Epidermal melanocyte (primary cell): ENCODE results near the gene PMCH.
"Not testable (repeated sequence)": the region's sequence is repeated elsewhere in the genome, so short reads cannot be mapped to it uniquely, and the experiment has no call there.

Source experiments
- DNase-seq: peaks from one replicate; pipeline ENCODE4 v3.0.0; 2011; ENCODE audit warnings: low spot score; ENCODE audit not compliant: insufficient read length

Gene PMCH, protein sequence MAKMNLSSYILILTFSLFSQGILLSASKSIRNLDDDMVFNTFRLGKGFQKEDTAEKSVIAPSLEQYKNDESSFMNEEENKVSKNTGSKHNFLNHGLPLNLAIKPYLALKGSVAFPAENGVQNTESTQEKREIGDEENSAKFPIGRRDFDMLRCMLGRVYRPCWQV

DNA sequence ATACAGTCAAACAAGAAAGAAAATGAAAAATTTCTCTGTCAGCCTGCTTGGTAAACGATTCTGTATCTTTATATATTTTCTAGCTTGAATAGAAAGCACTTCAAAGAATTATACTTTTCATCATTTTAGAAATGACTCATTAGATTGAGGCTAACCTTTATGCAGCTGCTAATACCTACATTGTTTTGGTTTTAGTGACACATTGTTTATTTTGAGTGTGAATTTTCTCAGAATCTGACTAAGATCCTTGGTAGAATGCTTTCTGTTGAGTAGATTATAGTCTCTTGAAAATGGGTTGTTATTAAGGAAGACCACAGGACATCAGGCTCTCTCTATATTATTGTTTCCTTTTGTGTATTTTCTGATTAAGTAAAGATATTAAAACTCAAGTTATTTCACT is at the start of gene PMCH:
TSS of gene PMCH (minus strand) at position 45 of the 400 bp plus-strand sequence. CDS start 63 bp downstream, outside the sequence.
- DNase-seq, result no peak

DNA sequence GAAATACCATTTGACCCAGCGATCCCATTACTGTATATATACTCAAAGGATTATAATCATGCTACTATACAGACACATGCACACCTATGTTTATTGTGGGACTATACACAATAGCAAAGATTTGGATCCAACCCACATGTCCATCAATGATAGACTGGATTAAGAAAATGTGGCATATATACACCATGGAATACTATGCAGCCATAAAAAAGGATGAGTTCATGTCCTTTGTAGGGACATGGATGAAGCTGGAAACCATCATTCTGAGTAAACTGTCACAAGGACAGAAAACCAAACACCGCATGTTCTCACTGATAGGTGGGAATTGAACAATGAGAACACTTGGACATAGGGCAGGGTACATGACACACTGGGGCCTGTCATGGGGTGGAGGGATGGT is 43.2 kb upstream of the PMCH start:
- DNase-seq, result not testable (repeated sequence)

DNA sequence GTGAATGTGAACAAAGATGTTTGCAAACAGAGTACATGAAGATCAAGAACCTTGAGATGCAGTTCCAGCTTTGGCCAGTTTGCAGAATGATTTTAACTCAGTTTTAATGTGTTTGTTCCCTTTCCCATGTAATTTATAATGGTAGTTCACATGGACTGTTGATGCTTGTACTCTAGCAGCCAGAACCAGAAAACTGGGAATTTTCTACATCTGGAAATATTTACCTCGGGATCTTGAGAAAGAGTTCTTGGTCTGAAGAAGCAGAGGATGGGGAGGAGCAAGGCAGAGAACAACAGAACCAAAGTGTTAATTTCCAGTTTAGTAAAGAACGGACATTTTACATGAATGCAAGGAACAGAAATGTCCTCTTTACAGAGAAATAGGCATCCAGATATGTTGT is 37.0 kb upstream of the PMCH start:
- no peak for DNase-seq

DNA sequence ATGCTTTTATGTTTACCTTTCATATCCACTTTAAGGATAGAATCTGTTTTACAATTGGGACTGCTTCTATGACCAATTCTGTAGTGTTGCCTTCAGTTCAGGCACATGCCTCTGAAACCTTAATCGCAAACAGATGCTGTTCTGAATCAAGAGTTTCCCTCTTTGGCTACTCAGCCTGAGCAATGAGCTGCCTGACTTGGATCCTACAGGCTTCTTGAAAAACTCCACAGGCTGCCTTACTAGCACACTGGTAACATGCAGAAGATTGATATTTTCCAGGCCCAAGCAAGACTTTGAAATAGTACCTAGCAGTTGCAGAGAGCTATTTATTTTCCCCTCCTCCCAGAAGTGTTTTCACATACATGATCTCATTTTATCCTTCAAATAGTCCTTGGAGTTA is 34.8 kb upstream of the PMCH start:
- no peak for DNase-seq

DNA sequence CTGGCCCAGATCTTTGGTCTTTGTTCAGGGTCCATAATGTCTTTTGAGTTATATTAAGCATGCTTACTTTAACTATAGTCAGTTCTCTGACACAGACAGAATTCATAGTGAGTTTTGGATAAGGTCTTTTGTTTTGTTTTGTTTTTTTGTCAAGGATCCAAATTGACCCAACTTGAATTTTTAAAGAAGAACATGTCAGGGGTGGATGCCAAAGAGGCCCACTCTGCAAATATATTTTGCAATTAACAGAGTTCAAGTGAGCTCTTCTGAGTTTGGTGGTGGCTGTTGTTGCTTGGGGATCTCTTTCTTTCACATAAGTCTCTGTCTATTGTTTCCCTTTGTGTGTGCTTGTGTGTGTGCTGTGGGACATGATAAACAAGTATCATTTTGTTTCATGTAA is 34.4 kb upstream of the PMCH start:
- DNase-seq, result no peak

DNA sequence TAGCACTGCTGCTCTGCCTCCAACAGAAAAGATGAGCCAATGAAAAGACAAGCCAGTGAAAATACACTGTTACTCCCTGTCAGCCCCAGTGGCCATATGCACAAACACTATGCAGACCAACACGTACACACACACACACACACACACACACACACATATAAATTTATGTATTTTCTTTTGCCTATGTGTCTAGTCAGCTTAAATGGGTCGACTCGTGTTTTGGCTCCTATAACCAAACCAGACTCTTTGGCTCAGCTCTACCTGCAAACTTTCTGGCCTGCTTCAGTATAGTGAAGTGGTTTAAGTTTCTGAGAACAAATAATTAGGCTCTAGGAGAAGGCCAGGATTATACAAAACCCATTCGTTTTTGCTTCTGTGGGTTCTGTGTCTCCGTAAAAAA is 30.3 kb upstream of the PMCH start:
- no peak for DNase-seq

DNA sequence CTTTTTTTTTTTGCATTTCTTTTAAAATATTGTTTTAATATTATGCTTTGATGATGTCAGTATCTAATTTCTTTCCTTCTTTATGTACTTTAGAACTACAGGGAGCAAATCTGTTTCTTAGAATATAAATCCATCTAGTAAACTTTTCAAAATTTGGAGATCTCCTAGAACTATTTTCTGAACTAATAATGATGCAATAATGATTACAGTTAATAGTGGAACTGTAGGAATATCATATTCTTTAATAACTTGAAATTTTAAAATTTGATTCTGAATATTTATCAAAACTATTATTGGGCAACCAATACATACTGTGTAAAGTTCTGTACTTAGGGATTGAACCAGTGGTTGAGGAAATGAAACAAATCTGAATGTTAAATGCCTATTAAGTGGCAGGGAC is 23.1 kb upstream of the PMCH start:
- DNase-seq, result no peak

DNA sequence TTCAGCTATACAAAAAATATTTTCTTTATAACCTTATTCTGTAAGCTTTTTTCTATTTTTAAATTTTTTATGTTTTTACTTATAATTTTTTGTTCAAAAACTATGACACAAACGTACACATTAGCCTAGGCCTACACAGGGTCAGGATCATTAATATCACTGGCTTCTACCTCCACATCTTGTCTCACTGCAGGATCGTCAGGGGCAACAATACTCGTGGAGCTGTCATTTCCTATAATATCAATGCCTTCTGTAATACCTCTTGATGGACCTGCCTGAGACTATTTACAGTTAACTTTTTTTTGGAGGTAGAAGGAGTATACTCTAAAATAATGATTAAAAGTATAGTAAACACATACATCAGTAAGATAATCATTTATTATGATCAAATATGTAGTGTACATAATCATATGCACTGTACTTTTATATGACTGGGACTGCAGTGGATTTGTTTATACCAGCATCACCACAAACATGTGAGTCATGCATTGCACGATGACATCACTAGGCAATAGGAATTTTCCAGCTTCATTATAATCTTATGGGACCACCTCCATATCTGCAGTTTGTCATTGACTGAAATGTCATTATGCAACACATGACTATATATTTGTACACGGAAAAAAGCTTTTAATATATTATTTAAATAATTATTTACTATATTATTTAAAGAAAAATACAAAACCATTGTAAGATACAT is 18.5 kb upstream of the PMCH start:
- no peak for DNase-seq

DNA sequence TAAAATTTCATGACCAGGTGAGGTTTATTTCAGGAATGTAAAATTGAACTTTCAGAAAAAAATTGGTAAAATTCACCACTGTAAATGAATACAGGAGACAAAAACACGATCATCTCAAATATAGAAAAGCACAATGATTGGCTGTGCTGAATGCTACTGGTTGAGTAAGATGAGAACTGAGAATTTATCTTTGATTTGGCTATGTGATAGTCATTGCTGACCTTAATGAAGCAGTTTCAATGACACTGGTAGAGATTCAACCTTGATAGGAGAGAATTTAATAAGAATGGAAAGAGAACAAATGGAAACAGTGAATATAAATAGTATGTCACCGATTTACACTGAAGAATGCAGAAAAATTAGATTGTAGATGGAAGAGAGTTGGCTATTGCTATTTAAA is 6.4 kb upstream of the PMCH start:
- DNase-seq, result no peak

DNA sequence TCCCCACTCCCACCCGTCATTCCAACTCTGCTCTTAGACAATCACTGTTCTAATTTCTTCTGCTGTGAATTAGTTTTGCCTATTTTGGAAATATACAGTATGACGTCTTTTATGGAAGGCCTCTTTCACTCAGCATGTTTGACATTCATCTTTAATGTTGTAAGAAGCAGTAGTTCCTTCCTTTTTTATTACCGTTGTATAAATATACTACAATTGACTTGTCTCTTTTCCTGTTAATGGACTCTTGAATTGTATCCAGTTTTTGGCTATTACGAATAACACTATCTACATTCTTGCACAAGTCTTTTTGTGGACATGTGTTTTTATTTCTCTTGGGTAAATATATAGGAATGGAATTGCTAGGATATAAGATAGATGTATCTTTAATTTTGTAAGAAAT is 4.9 kb upstream of the PMCH start:
- DNase-seq, result no peak

DNA sequence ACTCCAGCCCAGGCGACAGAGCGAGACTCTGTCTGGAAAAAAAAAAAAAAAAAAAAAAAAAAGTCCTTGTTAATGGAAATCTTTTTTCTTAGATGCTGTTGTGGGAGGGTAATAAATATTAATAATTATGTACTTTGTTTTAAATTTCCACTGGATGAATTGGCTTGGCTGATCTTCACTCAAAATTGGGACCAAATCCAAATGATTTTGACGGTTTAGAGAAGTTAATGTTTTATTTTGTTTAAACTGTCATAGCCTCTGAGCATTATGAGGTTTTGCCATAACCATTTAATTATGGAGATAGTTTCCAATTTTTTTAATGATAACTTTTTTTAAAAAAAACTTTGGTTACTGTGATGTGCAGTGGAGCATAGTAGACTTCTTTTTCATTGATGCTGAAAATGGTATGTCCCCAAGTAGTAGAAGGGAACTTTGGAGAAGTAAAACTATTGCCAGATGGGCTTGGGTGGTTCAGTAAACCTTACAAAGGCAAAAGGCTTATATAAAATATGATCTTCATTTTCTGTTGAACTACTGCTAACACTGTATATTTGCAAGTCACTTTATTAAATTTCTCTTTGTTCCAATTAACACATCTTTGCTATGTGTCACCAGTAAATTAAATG is 3.9 kb upstream of the PMCH start:
- no peak for DNase-seq

DNA sequence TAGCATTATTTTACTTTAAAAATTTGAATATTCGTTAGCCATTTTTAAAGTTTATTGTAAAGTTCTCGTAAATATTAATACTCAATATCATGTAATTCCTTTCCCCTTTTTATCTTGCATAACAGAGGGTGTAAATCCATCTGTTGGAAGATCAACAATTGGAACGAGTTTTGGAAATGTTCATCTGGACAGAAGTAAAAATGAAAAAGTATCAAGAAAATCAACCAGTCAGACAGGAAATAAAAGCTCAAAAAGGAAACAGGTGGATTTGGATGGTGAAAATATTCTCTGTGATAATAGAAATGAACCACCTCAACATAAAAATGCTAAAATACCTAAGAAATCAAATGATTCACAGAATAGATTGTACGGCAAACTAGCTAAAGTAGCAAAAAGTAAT is 1.8 kb downstream of the PMCH start:
- no peak for DNase-seq

DNA sequence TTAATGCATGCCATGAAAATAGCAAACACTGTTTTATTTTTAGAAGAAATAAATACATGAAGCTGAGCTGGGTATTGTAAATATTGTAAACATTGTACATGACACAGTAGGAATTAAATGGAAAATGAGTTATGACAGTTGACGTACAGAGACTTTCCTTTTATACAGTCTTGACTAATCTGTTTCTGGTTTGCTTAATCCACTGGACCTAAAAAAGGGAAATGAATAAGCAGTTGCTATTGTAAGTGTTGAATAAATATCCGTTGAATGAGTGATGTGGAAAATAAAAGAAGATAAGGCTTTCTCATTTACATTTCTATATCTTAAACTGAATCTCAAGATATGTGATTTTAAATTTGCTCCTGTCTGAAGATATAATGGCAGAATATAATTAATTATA is 15.0 kb downstream of the PMCH start:
- DNase-seq, result no peak

DNA sequence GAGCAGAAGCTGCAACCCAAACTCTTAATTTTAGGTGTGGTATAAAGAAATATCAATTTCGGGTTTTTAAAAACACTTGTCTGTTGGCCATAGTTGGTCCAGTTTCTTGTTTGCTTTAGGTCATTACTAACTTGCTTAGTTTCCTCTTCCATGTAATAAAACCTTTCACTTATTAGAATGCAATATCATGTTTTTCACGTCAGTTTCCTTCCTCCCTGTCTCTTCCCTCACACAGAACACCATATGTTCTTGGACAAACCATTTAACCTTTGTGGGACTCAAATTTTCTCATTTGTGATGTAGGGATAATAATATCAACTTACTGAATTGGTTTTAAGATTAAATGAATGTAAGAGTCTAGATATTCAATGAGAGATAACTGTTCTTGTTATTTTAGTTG is 22.9 kb downstream of the PMCH start:
- DNase-seq, result no peak

DNA sequence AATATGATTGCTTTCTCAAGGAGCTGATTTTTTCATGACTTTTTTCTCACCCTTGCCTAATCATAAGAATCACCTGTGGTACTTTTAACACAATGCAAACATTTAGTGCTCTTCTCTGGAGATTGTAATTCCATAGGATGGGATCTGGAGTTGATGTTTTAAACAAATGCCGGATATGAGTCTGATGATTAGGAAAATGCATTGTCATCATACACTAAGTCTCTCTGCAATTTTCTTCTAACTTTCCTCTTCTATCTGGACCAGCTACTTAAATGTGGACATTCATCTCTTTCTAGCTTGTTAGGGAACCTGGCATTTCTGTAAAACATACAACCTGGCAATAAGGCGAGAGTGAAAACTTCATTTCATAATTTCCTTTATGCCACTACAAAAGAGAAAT is 23.5 kb downstream of the PMCH start:
- DNase-seq, result no peak

DNA sequence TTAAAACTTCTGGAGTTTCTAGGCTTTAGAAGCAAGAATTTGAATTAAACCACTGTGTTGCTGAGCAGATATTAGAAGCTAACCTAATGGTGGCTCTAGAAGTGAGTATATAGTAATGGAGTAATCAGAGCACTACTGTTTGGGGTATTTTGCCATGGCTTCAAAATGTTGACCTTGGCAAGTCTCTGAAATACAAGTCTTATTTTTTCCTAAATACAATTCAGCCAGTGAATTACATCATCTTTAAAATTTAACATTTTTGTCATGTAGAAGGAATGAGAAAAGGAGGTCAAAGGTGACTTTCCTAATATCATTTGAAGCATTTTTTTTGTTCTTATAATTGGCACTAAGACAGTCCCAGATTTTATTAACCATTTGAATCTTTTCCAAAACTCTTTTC is 25.2 kb downstream of the PMCH start:
- DNase-seq, result no peak

DNA sequence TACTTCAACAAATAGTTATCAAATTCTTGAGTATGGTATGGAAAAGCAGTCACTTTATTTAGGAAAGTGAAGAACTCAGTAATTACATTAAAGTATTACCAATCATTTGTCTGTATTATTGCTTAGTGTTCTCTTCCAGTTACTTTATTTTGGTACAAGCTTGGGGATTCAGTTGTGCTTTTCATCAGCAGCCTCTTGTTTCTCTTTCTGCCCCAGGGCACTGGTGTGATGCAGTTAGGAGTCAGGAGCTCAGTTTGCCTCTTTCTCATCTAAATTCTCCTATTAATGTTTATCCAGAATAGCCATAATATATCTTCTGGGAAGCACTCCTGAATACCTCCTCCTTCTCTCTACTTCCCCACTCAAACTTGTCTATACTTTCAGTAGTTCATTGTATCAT is 25.7 kb downstream of the PMCH start:
- DNase-seq, result no peak

DNA sequence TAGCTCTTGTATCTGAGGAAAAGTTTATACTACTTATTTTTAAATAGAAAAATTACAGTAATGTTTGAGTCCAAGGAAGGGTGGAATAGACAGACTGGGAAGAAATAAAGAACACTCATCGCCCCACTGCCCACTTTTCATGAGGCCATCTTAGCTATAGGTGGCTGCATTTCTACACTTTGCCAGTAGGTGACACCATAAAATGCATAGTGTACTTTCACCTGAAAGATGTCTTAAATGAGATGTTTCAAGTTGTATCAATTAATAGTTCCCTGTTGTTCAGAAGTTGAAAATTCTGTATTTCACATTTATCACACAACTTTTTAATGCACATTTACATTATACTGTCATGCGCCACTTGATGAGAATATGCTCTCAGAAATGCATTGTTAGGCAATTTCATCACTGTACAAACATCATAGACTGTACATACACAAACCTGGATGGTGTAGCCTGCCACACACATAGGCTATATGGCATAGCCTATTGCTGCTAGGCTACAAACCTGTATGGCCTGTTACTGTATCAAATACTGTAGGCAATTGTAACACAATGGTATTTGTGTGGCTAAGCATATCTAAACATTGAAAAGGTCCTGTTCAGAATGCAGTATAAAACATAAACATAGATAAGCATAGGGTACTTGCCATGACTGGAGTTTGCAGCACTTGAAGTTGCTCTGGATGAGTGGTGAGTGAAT is 27.6 kb downstream of the PMCH start:
- no peak for DNase-seq

DNA sequence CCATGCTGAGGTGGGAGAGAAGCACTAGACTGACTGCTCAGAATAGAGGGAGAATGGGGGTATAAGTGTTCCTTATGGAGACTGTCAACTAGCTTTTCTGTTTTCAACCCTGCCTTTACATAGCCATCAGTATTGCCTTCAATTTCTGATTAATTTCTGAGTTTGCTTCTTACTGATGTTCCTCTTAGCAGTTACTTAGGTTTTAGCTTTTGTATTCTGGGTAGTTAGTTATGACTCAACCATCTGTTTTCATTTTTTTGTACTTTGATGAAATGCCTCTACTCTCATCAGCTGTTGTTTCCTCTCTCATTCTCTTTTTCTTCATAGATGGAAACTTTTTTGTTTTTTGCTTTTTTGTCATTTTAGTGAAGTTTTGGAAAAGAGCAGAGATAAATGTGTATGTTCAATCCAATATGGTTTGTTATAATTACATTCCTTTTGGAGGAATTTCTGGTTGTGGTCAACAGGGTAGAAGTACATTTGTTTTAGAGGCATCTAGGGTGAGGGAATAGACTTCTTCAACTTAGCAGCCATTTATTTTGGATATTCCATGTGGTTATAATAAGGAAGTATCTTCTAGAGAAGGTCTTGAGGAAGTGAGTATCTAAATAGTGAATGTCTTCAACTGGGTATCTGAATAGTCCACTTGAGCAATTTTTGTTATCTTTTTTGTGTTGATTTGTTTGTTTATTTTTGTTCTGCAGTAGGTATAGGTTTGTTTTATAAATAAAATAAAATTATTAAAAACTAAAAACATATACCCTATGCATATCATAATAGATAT is 29.6 kb downstream of the PMCH start:
- no peak for DNase-seq

DNA sequence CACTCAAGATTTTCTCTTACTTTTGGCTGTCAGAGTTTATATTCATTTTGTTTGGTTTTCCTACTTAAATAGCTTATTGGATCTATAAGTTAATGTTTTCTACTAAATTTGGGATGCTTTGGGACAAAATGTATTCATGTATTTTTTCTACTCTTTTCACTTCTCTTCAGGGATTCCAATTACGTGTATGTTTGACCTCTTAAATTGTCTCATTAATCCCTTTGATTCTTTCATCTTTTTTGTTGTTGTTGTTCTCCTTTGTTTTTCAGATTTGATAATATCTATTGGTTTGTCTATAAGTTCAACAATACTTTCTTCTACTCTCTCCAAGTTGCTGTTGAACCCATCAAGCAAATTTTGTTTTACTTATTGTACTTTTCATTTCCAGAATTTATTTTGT is 34.2 kb downstream of the PMCH start:
- DNase-seq, result no peak

DNA sequence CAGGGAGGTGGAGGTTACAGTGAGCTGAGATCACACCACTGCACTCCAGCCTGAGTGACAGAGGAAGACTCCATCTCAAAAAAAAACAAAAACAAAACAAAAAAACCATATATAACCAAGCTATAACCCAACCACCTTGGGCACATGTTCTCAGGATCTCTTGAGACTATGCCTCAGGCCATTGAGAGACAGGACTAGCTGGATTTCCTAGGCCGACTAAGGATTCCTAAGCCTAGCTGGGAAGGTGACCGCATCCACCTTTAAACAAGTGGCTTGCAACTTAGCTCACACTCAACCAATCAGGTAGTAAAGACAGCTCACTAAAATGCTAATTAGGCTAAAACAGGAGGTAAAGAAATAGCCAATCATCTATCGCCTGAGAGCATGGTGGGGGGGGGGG is 42.4 kb downstream of the PMCH start:
- not testable (repeated sequence) for DNase-seq
